ENCODE data around the gene RGS10.

Gene RGS10

DNA sequence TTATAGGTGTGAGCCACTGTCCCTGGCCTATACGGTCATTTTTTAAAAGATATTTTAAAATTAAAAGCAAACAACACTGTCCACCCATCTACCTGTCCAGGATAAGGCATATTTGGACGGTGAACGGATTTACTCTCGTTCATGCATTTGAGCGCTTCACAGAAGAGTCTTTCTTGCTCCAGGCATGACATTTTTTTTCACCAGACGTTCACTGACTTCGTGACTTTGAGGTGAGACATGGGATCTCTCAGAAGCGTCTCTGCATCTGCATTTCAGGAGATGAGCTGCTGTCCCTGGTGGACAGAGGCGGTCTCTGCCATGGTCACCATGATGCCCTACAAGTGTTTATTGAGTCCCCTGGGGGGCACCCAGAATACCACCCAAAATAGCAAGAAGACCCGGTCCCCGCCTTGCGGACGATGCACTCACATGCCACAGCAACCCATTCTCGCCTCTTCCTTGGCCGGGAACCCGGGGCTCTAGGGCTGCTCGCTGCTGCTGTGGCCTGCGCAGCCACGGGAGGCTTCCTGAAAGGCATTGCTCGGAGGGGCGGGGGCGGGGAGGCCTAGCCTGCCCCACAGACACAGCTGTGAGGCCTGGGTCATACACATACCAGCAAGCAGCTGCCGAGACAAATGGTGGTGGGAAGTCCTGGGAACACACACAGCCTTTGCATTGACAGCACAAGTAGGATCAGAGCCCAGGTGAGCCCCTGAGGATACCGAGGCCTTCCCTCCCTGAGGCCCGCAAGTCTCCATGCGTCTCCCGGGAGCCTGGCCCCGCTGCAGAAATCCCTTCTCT is 84.4 kb downstream of the RGS10 start:
- no peaks in the 10 kb centered on the region for H3K36me3 ChIP-seq (ENCODE audit: control insufficient read depth, insufficient read depth, low read length)

DNA sequence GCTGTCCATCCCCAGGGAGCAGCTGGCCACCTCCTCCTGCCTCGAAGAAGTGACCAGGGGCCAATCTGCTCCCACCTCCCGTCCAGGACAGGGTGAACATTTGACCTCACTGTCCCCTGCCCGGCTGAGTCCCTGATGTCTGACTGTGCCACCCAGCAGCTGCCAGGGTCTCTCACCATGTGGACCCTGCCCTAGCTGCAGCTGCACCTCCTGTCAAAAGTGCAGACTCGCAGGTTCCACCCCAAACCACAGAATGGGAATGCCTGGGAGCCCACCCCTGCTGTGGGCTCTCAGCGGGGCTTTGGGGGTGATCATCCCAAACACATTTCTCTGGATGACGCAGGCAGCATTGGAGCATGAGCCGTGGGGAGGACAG is 86.1 kb downstream of the RGS10 start:
- peaks cover under 1% of the 10 kb centered on the region for H3K4me1 ChIP-seq (ENCODE audit: control insufficient read depth, insufficient read depth, low read length, poor library complexity, severe bottlenecking)
- WGBS, 2 experiments (ENCODE audit: insufficient coverage in 2 of 2): 94% methylated on average over 7 of the region's 7 CpGs
- H3K36me3 ChIP-seq (ENCODE audit: control insufficient read depth, insufficient read depth, low read length): peaks cover 2% of the 10 kb centered on the region
- H3K27ac ChIP-seq (ENCODE audit: low read depth, low read length, severe bottlenecking): no peak overlapping the region
- no peak overlapping the region for H3K4me3 ChIP-seq (ENCODE audit: extremely low read depth, insufficient read depth, low read length, poor library complexity, severe bottlenecking)
- H3K9me3 ChIP-seq (ENCODE audit: control insufficient read depth, low read length): no peaks in the 10 kb centered on the region

More for the DNA sequence above, 84.4 kb downstream of the RGS10 start:
- Histone ChIP-seq H3K27ac (ENCODE audit: low read depth, low read length, severe bottlenecking) (no peak overlapping the region), H3K4me1 (ENCODE audit: control insufficient read depth, insufficient read depth, low read length, poor library complexity, severe bottlenecking) (no peaks in the 10 kb centered on the region), H3K9me3 (ENCODE audit: control insufficient read depth, low read length) (no peaks in the 10 kb centered on the region), H3K4me3 (ENCODE audit: extremely low read depth, insufficient read depth, low read length, poor library complexity, severe bottlenecking) (no peak overlapping the region)
- 82 to 89% methylated on average over 26 to 27 of the region's 28 CpGs for WGBS, 2 experiments (ENCODE audit: insufficient coverage in 2 of 2)

DNA sequence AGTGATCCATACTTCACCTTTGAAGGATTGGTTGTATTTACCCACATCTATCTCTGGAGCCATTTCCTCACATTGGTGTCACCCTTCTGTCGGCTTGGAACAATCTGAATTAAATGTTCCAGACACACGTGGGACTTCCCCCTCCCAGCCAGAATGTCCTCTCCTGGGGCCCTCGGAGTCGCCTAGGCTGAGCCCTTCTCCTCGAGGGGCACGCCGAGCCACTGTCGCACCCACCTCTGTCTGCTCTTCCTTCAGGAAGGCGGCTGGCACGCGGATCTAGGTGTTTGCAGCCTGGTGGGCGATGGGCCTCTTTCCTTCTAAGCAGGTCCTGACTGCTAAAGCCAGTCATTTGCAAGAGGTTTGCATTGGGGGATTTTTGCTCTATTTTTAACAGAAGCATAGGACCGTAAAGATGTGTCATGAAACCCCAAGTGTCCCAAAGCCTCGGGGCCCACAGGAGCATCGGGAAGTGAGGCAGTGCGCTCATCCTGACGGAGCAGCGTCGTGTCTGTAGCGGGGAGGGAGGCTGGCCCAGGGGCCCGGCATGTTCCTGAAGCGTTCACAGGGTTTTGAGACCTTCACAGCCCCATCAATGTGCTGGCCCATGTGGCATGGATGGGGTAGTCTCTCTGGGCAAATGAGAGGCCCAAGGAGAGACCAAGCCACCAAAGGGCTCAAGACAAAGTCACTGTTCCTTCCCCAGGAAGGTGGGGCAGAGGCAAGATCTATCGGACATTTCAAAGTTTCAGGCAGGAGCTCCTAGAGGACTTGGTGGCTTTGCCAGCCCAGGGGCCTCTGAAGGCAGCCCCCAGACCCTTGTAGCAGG is 86.7 kb downstream of the RGS10 start:
- Histone ChIP-seq H3K36me3 (ENCODE audit: control insufficient read depth, insufficient read depth, low read length) (peaks cover 4% of the 10 kb centered on the region), H3K4me1 (ENCODE audit: control insufficient read depth, insufficient read depth, low read length, poor library complexity, severe bottlenecking) (peaks cover 6% of the 10 kb centered on the region), H3K4me3 (ENCODE audit: extremely low read depth, insufficient read depth, low read length, poor library complexity, severe bottlenecking) (no peak overlapping the region), H3K9me3 (ENCODE audit: control insufficient read depth, low read length) (no peaks in the 10 kb centered on the region), H3K27ac (ENCODE audit: low read depth, low read length, severe bottlenecking) (no peak overlapping the region)
- WGBS, 2 experiments (ENCODE audit: insufficient coverage in 2 of 2): 88 to 92% methylated on average over 20 to 22 of the region's 23 CpGs

DNA sequence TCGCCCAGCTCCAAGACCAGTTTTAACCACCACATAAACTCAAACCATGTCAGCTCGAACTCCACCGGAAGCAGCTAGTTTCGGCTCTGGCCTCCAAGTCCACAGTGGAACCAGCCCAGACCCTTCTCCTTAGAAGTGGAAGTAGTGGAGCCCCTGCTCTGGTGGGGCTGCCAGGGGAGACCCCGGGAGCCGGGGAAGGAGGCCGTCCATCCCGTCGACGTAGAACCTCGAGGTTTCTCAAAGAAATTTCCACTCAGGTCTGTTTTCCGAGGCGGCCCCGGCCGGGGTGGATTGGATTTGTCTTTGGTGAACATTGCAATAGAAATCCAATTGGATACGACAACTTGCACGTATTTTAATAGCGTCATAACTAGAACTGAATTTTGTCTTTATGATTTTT is 87.5 kb downstream of the RGS10 start:
- Histone ChIP-seq H3K4me1 (ENCODE audit: control insufficient read depth, insufficient read depth, low read length, poor library complexity, severe bottlenecking) (peaks cover 12% of the 10 kb centered on the region), H3K36me3 (ENCODE audit: control insufficient read depth, insufficient read depth, low read length) (peaks cover 4% of the 10 kb centered on the region), H3K4me3 (ENCODE audit: extremely low read depth, insufficient read depth, low read length, poor library complexity, severe bottlenecking) (no peak overlapping the region), H3K27ac (ENCODE audit: low read depth, low read length, severe bottlenecking) (no peak overlapping the region), H3K9me3 (ENCODE audit: control insufficient read depth, low read length) (no peaks in the 10 kb centered on the region)
- 95% methylated on average over 14 to 17 of the region's 18 CpGs for WGBS, 2 experiments (ENCODE audit: insufficient coverage in 2 of 2)

DNA sequence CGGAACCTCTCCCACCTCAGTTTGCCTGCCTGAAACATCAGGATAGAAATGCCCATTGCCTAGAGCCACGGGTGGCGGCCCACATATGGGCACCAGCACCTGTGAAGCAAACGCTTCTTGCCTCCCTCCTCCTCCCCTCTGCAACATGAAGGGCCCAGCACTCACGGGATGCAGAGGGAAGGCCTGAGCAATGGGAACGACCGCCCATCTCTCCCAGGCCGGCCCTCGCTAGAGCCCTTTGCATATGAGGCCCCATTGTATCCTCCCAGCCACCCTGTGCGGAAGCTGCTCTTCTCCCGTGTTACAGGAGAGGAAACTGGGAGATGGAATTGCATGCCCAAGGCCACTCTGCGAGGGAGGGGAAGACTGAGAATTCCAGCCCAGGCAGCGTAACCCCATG is 88.2 kb downstream of the RGS10 start:
- Histone ChIP-seq H3K4me1 (ENCODE audit: control insufficient read depth, insufficient read depth, low read length, poor library complexity, severe bottlenecking) (peaks cover 12% of the 10 kb centered on the region), H3K9me3 (ENCODE audit: control insufficient read depth, low read length) (no peaks in the 10 kb centered on the region), H3K4me3 (ENCODE audit: extremely low read depth, insufficient read depth, low read length, poor library complexity, severe bottlenecking) (no peak overlapping the region), H3K36me3 (ENCODE audit: control insufficient read depth, insufficient read depth, low read length) (peaks cover 4% of the 10 kb centered on the region), H3K27ac (ENCODE audit: low read depth, low read length, severe bottlenecking) (no peak overlapping the region)
- WGBS, 2 experiments (ENCODE audit: insufficient coverage in 2 of 2): 70 to 89% methylated on average over 5 to 10 of the region's 13 CpGs

DNA sequence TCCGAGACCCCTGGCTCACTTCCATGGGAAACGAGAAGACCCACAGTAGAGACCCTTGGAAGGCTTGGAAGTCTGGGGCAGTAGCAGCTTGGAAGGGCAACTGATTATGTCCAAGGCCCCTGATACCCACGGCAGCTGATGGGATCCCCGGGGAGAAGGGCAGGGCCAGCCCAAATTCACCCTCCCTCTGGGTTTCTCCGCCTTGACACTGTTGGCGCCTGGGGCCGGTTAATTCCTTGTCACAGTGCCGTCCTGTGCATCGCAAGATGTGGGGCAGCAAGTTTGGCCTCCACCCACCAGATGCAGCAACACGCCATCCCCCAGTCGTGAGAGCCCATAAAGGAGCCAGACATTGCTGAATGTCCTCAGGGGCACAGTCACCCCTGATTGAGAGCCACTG is 89.2 kb downstream of the RGS10 start:
- Histone ChIP-seq H3K36me3 (ENCODE audit: control insufficient read depth, insufficient read depth, low read length) (peaks cover 4% of the 10 kb centered on the region), H3K4me3 (ENCODE audit: extremely low read depth, insufficient read depth, low read length, poor library complexity, severe bottlenecking) (no peak overlapping the region), H3K4me1 (ENCODE audit: control insufficient read depth, insufficient read depth, low read length, poor library complexity, severe bottlenecking) (peaks cover 12% of the 10 kb centered on the region), H3K27ac (ENCODE audit: low read depth, low read length, severe bottlenecking) (no peak overlapping the region), H3K9me3 (ENCODE audit: control insufficient read depth, low read length) (no peaks in the 10 kb centered on the region)
- WGBS, 2 experiments (ENCODE audit: insufficient coverage in 2 of 2): 90 to 94% methylated on average over 11 of the region's 11 CpGs

DNA sequence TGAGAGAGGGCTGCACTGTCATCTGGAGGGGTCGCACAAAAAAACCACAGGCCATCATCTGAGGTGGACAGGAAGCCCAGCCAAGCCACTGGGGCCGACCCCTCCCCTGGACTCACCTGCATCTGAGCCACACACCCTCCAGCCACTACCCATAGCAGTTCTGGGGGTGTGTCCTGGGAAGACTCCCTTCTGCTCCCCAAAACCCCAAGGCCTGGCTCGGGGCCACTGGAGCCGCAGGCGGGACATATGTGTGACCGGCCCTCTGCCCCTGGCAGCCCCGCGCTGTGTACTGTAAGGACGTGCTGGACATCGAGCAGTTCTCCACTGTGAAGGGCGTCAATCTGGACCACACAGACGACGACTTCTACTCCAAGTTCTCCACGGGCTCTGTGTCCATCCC is 90.1 kb downstream of the RGS10 start:
- 93 to 95% methylated on average over 11 to 14 of the region's 14 CpGs for WGBS, 2 experiments (ENCODE audit: insufficient coverage in 2 of 2)
- no peak overlapping the region for H3K4me3 ChIP-seq (ENCODE audit: extremely low read depth, insufficient read depth, low read length, poor library complexity, severe bottlenecking)
- H3K36me3 ChIP-seq (ENCODE audit: control insufficient read depth, insufficient read depth, low read length): peaks cover 4% of the 10 kb centered on the region
- H3K27ac ChIP-seq (ENCODE audit: low read depth, low read length, severe bottlenecking): no peak overlapping the region
- H3K9me3 ChIP-seq (ENCODE audit: control insufficient read depth, low read length): no peaks in the 10 kb centered on the region
- peaks cover 12% of the 10 kb centered on the region for H3K4me1 ChIP-seq (ENCODE audit: control insufficient read depth, insufficient read depth, low read length, poor library complexity, severe bottlenecking)

DNA sequence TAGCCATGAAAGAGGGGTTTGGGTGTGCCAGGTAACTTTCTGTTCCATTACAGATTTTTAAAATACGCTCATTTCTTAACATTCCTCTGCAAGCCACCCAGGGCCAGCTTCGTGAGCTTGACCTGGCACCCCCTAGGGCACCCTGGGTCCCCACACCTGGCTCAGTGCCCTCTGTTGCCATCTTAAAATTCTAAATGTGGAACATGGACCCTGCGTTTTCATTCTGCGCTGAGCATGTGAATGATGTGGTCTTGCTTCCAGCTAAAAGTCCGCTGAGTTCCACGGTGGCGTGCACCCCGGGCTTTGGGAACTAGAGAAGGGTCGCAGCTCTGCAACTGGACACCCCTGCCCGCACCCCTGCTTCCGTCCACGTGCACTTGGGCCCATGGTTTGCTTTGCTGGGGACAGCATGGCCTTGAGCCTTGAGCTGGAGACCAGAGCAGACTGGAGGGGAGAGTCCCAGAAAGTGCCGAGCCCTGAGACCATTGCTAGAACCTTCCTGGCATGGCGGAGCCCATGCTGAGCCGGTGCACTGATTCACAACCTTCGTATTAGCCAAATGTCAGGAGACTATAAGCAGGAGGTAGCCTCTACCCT is 91.1 kb downstream of the RGS10 start:
- Histone ChIP-seq H3K36me3 (ENCODE audit: control insufficient read depth, insufficient read depth, low read length) (peaks cover 4% of the 10 kb centered on the region), H3K9me3 (ENCODE audit: control insufficient read depth, low read length) (no peaks in the 10 kb centered on the region)
- WGBS, 2 experiments (ENCODE audit: insufficient coverage in 2 of 2): 89 to 92% methylated on average over 12 to 16 of the region's 16 CpGs

DNA sequence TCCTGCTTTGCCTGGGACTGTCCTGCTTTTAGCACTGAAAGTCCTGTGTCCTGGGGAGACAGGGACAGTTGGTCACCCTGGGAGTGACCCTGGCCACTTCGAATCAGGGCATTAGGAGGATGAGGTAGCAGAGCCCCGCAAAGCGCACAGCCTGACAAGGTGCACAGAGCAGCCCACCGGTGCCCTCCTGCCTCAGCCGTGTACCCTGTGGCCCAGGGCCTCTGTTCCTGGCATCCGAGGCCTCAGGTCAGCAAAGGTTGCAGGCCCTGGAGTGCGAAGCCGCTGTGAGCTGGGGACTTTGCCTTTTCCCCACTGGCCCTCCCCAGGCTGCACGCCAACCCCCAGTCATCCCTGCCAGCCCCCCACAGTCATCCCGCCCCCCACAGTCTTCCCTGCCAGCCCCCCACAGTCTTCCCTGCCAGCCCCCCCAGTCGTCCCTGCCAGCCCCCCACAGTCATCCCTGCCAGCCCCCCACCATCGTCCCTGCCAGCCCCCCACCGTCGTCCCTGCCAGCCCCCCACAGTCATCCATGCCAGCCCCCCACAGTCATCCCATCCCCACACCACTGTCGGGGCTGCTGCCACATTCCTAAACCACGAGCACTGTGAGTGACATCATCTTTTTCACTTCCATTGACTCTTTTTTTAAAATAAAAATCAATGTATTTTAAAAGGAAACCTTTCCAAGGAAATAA is 91.8 kb downstream of the RGS10 start:
- Histone ChIP-seq H3K27ac (ENCODE audit: low read depth, low read length, severe bottlenecking) (no peak overlapping the region), H3K4me1 (ENCODE audit: control insufficient read depth, insufficient read depth, low read length, poor library complexity, severe bottlenecking) (peaks cover 12% of the 10 kb centered on the region), H3K36me3 (ENCODE audit: control insufficient read depth, insufficient read depth, low read length) (peaks cover 4% of the 10 kb centered on the region), H3K9me3 (ENCODE audit: control insufficient read depth, low read length) (no peaks in the 10 kb centered on the region), H3K4me3 (ENCODE audit: extremely low read depth, insufficient read depth, low read length, poor library complexity, severe bottlenecking) (no peak overlapping the region)
- 91% methylated on average over 8 of the region's 16 CpGs for WGBS, 2 experiments (ENCODE audit: insufficient coverage in 2 of 2)

More for the DNA sequence above, 91.1 kb downstream of the RGS10 start:
- H3K27ac ChIP-seq (ENCODE audit: low read depth, low read length, severe bottlenecking): no peak overlapping the region
- no peak overlapping the region for H3K4me3 ChIP-seq (ENCODE audit: extremely low read depth, insufficient read depth, low read length, poor library complexity, severe bottlenecking)
- H3K4me1 ChIP-seq (ENCODE audit: control insufficient read depth, insufficient read depth, low read length, poor library complexity, severe bottlenecking): peaks cover 12% of the 10 kb centered on the region

All from mesodermal cell (in vitro differentiated cells).